Uterus (tissue), 4 donors: ENCODE data around the gene TMEM37. TPM values are rescaled to one million over a fixed set of nuclear protein-coding genes. Genes with fewer than 3 reads are reported as not detected.

Experiments
- DNase-seq, 2 donors: peaks; one replicate each; pipeline ENCODE4 v3.0.0-alpha.2; 2019 to 2020
- H3K27ac ChIP-seq, 2 donors: fragments of 200-600 bp; sonication (generic); 1 replicate in 1 of 2; 2 replicates in 1 of 2; pipeline ENCODE4 v1.5.1; 2016 to 2018
- H3K27me3 ChIP-seq, 2 donors: fragments of 200-600 bp; sonication (generic); one replicate each; pipeline ENCODE4 v1.5.1; 2018 to 2019; ENCODE audit warnings: control low read depth in 1 of 2
- H3K36me3 ChIP-seq, 2 donors: fragments of 200-600 bp; sonication (generic); one replicate each; pipeline ENCODE4 v1.5.1; 2019; ENCODE audit warnings: control low read depth in 1 of 2
- H3K4me1 ChIP-seq, 2 donors: fragments of 200-600 bp; sonication (generic); one replicate each; pipeline ENCODE4 v1.5.1; 2018 to 2019; ENCODE audit warnings: control low read depth in 1 of 2
- H3K4me3 ChIP-seq, 2 donors: fragments of 200-600 bp; sonication (generic); 1 replicate in 1 of 2; 2 replicates in 1 of 2; pipeline ENCODE4 v1.5.1; 2018 to 2019; ENCODE audit warnings: mild to moderate bottlenecking in 1 of 2
- H3K9me3 ChIP-seq, 2 donors: fragments of 200-600 bp; sonication (generic); one replicate each; pipeline ENCODE4 v1.5.1; 2019; ENCODE audit warnings: control low read depth in 1 of 2
- CTCF ChIP-seq, 4 experiments: fragments of 200-600 bp in 2 of 4; fragments of 450-650 bp in 2 of 4; sonication (generic) in 2 of 4; IDR thresholded peaks; one replicate each; pipeline ENCODE4 v1.5.1; 2016 to 2019; ENCODE audit warnings: antibody characterized with exemption in 4 of 4, mild to moderate bottlenecking in 2 of 4, moderate library complexity in 1 of 4
- POLR2A ChIP-seq, 2 donors: fragments of 450-650 bp; IDR thresholded peaks; one replicate each; pipeline ENCODE4 v1.6.1; 2016; ENCODE audit warnings: antibody characterized with exemption in 2 of 2, mild to moderate bottlenecking in 1 of 2, moderate library complexity in 1 of 2
- intact Hi-C: fragments of 100-400 bp; cut with DNase I; formaldehyde crosslinking; loops from one replicate; pipeline ENCODE4 v1.15.1; 2023; ENCODE audit warnings: low total_unique reads
- total RNA-seq, 4 donors: library from RNA; depleted of rRNA in 3 of 4; stranded (reverse); fragments of >200 nt in 3 of 4; gene quantifications; one replicate each; pipeline versions ENCODE4 v1.1.0 to v1.2.4, GENCODE V29; 2014 to 2023
- donor health status: DM: yes; HTN: yes; CAD: no.

TMEM37 gene
- total RNA-seq, 4 donors from 2014 or later: 1.2 to 5.4 (median 3.7) TPM; not detected in 1

DNA sequence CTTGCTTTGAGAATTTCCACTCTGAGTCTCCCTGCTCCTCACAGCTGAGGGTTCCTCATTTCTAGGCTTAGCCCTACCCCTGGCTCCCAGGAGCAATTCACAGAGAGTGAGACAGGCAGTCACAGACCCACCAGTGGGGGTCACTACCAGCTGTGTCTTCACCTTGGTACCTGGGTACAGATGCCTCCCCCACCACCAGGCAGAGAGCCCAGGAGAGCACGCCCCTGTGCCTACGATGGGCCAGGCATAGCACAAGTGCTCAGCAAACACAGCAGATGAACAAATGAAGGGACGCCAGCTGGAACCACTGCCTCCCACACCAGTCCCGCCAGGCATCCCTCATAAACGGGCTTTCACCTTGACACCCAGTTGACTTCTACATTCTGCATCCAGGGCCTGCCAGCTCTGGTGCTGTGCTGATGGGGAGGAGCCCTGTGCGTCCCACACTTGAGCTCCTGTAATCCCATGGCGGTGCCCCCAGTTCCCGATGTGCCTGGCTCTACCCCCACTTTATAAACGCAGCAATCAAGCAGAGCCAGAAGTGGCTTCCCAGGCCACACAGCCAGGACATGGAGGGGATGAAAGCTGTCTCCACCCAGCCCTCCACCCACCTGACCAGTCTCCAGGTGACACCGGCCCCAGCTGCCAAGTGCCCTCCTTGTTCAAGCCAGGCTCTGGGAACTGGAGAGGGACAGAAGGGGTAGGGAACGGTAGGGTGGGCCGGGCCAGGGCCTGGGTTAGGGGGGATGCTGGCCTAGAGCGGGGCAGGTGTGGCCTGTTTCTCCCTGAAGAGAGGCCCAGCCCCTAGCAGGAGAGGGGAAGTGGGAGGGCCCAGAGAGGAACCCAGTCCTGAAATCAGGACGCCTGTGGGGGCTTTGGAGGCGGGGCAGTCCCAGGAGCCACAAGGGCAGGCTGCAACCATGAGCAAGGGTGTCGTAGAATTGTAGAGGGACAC is 50.1 kb downstream of the TMEM37 start:
- Histone ChIP-seq H3K4me1 (no peaks in the 10 kb centered on the region), H3K27me3 (no peaks in the 10 kb centered on the region), H3K36me3 (no peaks in the 10 kb centered on the region), H3K4me3 (no peak overlapping the region), H3K9me3 (no peaks in the 10 kb centered on the region), H3K27ac (no peak overlapping the region)
- DNase-seq: no peak
- TF ChIP-seq POLR2A (IDR thresholded peaks at IDR 0.05) (no peak), CTCF (IDR thresholded peaks at IDR 0.05) (no peak)
- intact Hi-C loops: no loop called here

GRCh38 chr2:119482481-119483394 is 51.1 kb downstream of the TMEM37 start:
- Histone ChIP-seq H3K4me1 (no peaks in the 10 kb centered on the region), H3K27ac (no peak overlapping the region), H3K4me3 (no peak overlapping the region), H3K27me3 (no peaks in the 10 kb centered on the region), H3K36me3 (no peaks in the 10 kb centered on the region), H3K9me3 (no peaks in the 10 kb centered on the region)
- no peak for DNase-seq
- intact Hi-C loops: no loop called here
- TF ChIP-seq CTCF (IDR thresholded peaks at IDR 0.05) (no peak), POLR2A (IDR thresholded peaks at IDR 0.05) (no peak)

DNA sequence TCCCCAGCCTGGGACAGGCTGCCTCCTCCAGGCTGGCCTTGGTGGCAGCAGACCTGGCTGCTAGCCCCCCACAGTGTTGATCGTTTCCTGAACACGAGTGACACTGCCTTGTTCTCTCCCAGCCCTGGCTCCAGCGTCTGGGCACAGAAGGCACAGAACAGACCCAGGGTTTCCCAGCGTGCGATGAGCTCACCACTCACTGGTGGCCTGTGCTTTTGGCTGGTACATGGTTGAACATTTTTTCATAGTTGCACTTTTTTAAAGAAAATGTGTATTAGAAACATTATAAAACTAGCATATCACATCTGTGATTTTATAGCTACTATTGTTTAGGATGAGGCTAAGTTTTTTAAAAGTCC is 51.7 kb downstream of the TMEM37 start:
- no peaks in the 10 kb centered on the region for H3K9me3 ChIP-seq
- TF ChIP-seq POLR2A (IDR thresholded peaks at IDR 0.05): no peak
- no peaks in the 10 kb centered on the region for H3K27me3 ChIP-seq
- DNase-seq: no peak
- H3K4me1 ChIP-seq: no peaks in the 10 kb centered on the region
- no peak overlapping the region for H3K27ac ChIP-seq
- no peak overlapping the region for H3K4me3 ChIP-seq
- intact Hi-C loops: no loop called here
- no peaks in the 10 kb centered on the region for H3K36me3 ChIP-seq

GRCh38 chr2:119483896-119484718 is 52.5 kb downstream of the TMEM37 start:
- no peaks in the 10 kb centered on the region for H3K27me3 ChIP-seq
- no peak for DNase-seq
- no peaks in the 10 kb centered on the region for H3K4me1 ChIP-seq
- H3K4me3 ChIP-seq: no peak overlapping the region
- no peaks in the 10 kb centered on the region for H3K36me3 ChIP-seq
- no peaks in the 10 kb centered on the region for H3K9me3 ChIP-seq
- H3K27ac ChIP-seq: no peak overlapping the region
- intact Hi-C loops: no loop called here
- TF ChIP-seq CTCF (IDR thresholded peaks at IDR 0.05) (no peak), POLR2A (IDR thresholded peaks at IDR 0.05) (no peak)

DNA sequence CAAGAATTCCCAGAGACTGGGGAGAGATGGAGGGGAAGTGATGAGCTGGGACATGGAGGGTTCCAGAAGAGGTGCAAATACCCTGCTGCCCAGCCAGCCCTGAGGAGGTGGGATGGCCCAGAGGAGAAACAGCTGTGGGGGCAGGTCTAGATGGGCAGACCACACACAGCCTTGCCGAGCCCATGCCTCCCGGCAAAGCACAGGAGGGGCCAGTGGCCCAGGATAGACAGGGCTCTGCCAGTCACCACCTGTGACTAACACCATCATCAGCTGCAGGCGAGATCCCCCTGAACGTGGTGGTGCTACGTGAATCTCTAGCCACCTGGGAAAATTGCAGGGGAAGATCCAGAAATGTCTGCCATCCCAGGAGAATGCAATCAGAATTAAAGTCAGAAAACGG is 53.2 kb downstream of the TMEM37 start:
- no peaks in the 10 kb centered on the region for H3K4me1 ChIP-seq
- no peaks in the 10 kb centered on the region for H3K9me3 ChIP-seq
- intact Hi-C loops: no loop called here
- H3K4me3 ChIP-seq: no peak overlapping the region
- no peak for DNase-seq
- H3K27ac ChIP-seq: no peak overlapping the region
- no peaks in the 10 kb centered on the region for H3K36me3 ChIP-seq
- no peaks in the 10 kb centered on the region for H3K27me3 ChIP-seq
- no peak for TF ChIP-seq POLR2A (IDR thresholded peaks at IDR 0.05)
- no peak for TF ChIP-seq CTCF (IDR thresholded peaks at IDR 0.05)
